Neural progenitor cell (in vitro differentiated cells): ENCODE results near the gene POFUT2.

Experiments used
- CTCF ChIP-seq: fragments of 200-600 bp; sonication (generic); IDR thresholded peaks from 2 replicates; pipeline ENCODE4 v1.5.1; 2017; ENCODE audit warnings: antibody characterized with exemption, mild to moderate bottlenecking
- EZH2 ChIP-seq: fragments of 200-600 bp; sonication (generic); IDR thresholded peaks from 2 replicates; pipeline ENCODE4 v1.6.1; 2017; ENCODE audit warnings: antibody characterized with exemption, mild to moderate bottlenecking, moderate library complexity

DNA sequence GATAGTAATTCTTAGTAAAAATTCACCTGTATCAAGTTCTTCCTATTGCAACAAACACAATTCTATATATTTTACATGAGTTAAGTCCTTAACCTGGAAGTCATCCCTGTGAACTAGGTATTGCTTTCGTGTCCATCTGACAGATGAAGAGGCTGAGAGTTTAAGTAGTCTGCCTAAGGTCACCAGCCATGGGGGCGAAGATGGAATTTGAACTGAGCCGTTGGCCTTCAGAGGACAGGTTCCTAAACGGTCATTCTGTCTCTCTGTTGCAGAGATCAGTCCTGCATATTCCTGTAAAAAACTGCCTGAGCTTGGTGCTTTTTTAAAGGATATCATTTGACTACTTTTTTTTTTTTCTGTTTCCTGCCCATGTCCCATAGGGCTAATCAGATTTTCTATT is 10.2 kb upstream of the POFUT2 start:
- TF ChIP-seq CTCF = no peak
- no peak for TF ChIP-seq EZH2
